Measurements from ENCODE around the gene ABCG5.

GRCh38 chr2:43824512-43824911 lies 14.1 kb downstream of the ABCG5 start:
- TF ChIP-seq SUZ12 (IDR thresholded peaks at IDR 0.05; ENCODE audit: extremely low read depth, insufficient read depth, insufficient read length) = no peak
- no peak for TF ChIP-seq ZNF274 (IDR thresholded peaks at IDR 0.05; ENCODE audit: low read depth, low read length)

Measured in NT2/D1 (cell line).